Measurements from ENCODE around the gene METRN.

Gene METRN

GRCh38 chr16:714558-715476 is at the start of gene METRN:
TSS of gene METRN (plus strand) at chr16:715118. CDS start at chr16:715290, 172 bp downstream.
- DNase-seq = peak; percentile 96

GRCh38 chr16:666572-666971 is 48.3 kb upstream of the METRN start:
- DNase-seq = no peak

GRCh38 chr16:667113-667779 is 47.7 kb upstream of the METRN start:
- no peak for DNase-seq

DNA sequence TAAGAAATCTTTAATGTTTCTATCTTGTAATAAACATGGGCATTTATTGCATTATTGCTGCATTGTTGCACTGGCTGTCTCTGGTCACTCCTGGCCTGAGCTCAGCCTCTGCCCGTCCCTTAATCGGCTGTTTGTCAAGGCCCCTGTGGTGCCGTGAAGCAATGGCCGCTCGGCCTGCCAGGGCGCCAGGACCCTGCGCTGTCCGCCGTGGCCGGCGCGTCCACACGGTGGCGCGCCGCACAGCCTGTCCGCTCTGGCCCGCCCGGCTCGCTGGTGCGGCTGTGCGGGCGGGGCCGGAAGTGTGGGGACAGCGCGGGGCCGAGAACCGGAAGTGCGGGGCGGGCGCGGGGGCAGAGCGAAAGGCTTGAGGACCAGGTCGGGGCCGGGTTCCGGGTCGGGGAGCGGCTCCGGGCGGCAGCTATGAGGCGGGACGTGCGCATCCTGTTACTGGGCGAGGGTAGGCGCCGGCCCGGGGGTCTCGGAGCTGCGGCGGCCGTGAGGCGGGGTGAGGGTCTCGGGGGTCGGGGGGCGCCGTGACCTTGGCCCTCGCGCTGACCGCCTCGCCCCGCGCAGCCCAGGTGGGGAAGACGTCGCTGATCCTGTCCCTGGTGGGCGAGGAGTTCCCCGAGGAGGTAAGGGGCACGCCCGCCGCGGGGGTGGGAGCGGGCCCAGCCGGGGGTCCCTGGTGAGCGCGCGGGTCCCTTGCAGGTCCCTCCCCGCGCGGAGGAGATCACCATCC is 47.0 kb upstream of the METRN start, which contains the start of gene RHOT2:
Gene RHOT2, plus strand, starts transcription at position 353 of the 739 bp plus-strand sequence. Its CDS starts 68 bp downstream, at position 421.
- DNase-seq = peak; percentile 97

- DNase-seq = peak; percentile 72
Observed at GRCh38 chr16:668519-669171, 46.3 kb upstream of the METRN start.

DNA sequence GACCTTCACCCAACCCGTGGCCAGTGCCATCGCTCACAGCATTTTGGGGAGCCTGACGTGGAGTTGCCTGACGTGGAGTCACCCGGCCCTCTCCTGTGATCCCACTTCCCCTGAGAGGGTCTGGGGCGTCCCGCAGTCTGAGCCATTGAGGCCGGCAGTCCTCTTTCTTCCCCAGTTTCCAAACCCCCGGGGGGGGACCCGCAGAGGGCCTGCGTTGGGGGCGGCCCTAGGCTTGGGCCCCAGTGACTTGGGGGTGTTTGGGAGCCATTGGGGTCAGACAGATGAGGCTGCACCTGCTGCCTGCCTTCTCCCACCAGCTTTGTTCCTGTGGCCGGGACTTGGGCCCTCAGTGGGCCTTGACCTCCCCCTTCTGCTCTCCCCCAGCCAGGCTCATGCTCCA is 45.3 kb upstream of the METRN start:
- DNase-seq = no peak

- no peak for DNase-seq
Observed at GRCh38 chr16:670485-671352, 44.2 kb upstream of the METRN start.

- DNase-seq = no peak
Observed at GRCh38 chr16:671353-672131, 43.4 kb upstream of the METRN start.

- DNase-seq = no peak
Observed at GRCh38 chr16:672371-672770, 42.5 kb upstream of the METRN start.

- DNase-seq = no peak
Observed at GRCh38 chr16:672851-673250, 42.1 kb upstream of the METRN start.

DNA sequence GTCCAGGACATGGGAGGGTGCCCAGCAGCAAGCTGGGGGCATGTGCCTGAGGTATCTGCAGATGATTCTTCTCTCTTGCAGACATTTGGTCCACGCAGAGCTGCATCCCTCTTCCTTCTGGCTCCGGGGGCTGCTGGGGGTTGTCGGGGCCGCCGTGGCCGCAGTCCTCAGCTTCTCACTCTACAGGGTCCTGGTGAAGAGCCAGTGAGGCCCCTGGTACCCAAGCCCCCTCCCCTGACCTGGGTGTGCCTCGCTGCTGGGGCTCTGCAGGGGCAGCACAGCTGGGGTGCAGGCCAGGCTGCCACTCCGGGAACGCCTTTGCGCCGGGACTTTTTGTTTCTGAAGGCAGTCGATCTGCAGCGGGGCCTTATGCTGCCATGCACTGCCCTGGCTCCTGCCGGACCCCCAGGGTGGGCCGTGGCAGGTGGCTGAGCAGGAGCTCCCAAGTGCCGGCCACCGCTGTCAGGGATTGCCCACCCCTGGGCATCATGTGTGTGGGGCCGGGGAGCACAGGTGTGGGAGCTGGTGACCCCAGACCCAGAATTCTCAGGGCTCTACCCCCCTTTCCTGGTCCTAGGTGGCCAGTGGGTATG is 41.4 kb upstream of the METRN start:
- DNase-seq = no peak

DNA sequence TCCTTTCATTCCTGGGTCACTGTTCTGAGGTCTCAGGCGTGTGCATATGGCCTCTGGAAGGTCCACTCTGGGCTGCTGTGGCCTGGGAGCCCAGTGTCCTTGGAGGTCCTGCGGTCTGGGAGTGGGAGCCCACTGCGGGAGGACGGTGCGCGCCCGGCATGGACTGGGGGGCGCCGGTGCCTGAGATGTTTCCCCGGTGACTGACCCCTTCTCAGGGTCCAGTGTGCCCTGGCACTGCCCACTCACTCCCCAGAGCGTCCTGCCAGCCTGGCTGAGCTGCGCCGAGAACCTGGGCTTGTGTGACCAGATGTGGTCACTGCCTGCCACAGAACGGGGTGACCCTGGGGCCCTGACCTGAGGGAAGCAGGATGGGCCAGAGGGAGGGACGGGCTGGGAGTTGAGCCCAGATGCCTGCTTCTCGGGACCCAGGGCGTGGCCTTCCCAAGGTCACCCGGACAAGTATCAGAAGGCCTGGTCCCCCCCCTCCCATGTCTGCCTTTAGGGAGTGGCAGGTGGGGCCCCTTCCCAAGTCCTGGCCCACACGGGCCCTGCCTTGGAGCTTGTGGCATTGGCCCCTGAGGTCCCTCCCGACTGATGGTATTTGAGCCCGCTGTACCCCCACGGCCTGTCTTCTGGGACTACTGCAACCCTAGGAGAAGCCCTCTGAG is 40.6 kb upstream of the METRN start:
- no peak for DNase-seq

DNA sequence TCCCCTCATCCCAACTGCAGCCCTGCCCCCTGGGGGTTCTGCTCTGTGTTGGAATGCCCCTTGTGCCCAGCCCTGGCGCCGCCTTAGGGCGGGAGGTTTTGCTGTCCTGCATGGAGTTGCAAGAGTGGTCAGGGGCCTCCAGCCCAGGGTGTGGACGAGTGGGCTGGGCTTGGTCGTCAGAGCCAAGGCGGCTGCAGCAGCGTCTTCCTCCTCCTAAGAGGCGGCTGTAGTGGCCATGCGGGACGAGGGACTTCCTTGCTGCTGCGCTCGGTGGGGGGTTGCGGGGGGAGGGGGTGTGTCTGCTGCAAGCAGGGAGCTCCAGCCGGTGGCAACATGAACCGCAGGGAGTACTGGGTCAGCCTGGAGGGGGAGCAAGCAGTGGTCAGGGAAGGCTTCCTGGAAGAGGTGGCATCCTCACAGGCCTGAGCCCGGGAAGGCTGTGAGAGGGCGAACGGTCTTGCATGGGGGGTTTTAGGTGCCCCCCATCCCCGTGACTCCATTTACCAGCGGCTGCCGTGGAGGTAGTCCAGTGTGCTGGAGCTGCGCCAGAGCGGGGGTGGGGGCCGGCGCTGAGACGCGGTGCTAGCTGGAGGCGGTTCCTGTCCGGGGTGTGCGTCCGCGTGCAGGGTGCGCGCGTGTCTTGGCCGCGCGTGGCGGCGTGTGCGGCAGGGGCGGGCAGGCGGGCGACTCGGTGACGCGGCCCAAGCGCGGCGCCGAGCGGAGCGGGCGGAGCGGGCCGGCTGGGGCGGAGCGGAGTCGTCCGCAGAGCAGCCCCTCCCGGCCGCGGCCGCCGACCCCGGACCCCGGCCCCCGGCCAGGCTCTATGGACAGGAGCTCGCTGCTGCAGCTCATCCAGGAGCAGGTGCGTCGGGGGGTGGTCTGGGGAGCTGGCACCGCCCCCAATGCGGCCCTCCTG is 39.7 kb upstream of the METRN start, which contains the start of gene RHBDL1:
Gene RHBDL1, plus strand, starts transcription at position 704 of the 916 bp plus-strand sequence. Its CDS starts 120 bp downstream, at position 824.
- DNase-seq = no peak

DNA sequence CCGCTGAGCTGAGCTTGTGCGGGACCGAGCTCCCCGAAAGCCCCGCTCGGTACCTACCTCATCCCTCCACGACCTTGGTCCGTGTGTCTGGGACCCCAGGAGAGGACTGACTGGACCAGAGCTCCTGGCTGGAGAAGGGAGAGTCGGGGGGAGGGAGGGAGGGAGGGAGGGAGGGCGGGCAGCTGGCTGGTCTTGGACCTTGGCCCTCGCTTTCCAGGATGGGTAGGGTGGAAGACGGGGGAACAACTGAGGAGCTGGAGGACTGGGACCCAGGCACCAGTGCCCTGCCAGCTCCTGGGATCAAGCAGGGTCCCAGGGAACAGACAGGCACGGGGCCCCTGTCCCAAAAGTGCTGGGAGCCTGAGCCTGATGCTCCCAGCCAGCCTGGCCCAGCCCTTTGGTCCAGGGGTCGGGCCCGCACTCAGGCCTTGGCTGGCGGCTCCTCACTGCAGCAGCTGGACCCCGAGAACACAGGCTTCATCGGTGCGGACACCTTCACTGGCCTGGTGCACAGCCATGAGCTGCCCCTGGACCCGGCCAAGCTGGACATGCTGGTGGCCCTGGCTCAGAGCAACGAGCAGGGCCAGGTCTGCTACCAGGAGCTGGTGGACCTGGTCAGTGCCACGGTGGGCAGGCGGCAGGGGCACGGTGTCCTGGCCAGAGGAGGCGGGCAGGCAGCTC is 38.9 kb upstream of the METRN start:
- no peak for DNase-seq

GRCh38 chr16:676565-676902 is 38.4 kb upstream of the METRN start:
- no peak for DNase-seq

DNA sequence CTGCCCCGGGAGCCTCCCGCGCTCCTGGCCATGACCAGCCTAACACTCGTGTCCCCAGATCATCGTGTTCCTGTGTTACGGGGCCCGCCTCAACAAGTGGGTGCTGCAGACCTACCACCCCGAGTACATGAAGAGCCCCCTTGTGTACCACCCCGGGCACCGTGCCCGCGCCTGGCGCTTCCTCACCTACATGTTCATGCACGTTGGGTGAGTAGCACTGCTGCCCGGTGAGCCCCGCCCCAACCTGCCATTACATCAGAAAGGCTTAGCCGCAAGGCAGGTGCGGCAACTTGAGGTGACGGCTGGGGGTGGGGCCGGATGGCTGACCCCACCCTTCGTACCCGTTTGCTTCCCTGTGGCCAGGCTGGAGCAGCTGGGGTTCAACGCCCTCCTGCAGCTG is 38.0 kb upstream of the METRN start:
- peak; percentile 76 for DNase-seq

- no peak for DNase-seq
Observed at GRCh38 chr16:677316-678190, 37.4 kb upstream of the METRN start.

All from activated effector memory CD4-positive, alpha-beta T cell treated with anti-CD3 and anti-CD28 coated beads, Interleukin-2, amount 50 U/mL, for 16 hours (primary cell).